Esophagus muscularis mucosa (tissue), 4 donors: ENCODE measurements around the gene PPARA. TPM values are rescaled to one million over a fixed set of nuclear protein-coding genes. Genes with fewer than 3 reads are reported as not detected.
A peak's percentile ranks its signal among the peaks of the same experiment; 100 is the strongest.

Experiments used
- DNase-seq: peaks from one replicate; pipeline ENCODE4 v3.0.0-alpha.2; 2017; ENCODE audit errors: extremely low spot score
- H3K27ac ChIP-seq, 4 donors: fragments of 200-600 bp; sonication (generic); replicated peaks in 1 of 4; 1 replicate in 3 of 4; 2 replicates in 1 of 4; pipeline ENCODE4 v1.5.1; 2016 to 2019; ENCODE audit warnings: mild to moderate bottlenecking in 1 of 4
- H3K27me3 ChIP-seq, 4 donors: fragments of 200-600 bp; sonication (generic); one replicate each; pipeline versions ENCODE4 v1.5.1 to v1.6.0; 2016 to 2019
- H3K36me3 ChIP-seq, 4 donors: fragments of 200-600 bp; sonication (generic); one replicate each; pipeline ENCODE4 v1.5.1; 2016 to 2019
- H3K4me1 ChIP-seq, 4 donors: fragments of 200-600 bp; sonication (generic); one replicate each; pipeline ENCODE4 v1.5.1; 2016 to 2019
- H3K4me3 ChIP-seq, 4 donors: fragments of 200-600 bp; sonication (generic); 1 replicate in 2 of 4; 2 replicates in 2 of 4; pipeline ENCODE4 v1.5.1; 2016 to 2019; ENCODE audit warnings: mild to moderate bottlenecking in 4 of 4, moderate library complexity in 1 of 4
- H3K9me3 ChIP-seq, 4 donors: fragments of 200-600 bp; sonication (generic); 1 replicate in 3 of 4; 2 replicates in 1 of 4; pipeline ENCODE4 v1.5.1; 2016 to 2019
- EP300 ChIP-seq: sonication (generic); formaldehyde crosslinking; IDR thresholded peaks from one replicate; pipeline ENCODE4 v1.6.1; 2017; ENCODE audit warnings: antibody characterized with exemption
- POLR2A ChIP-seq: fragments of 450-650 bp; IDR thresholded peaks from one replicate; pipeline ENCODE4 v1.6.1; 2017; ENCODE audit warnings: antibody characterized with exemption, moderate library complexity, mild to moderate bottlenecking, low read depth
- POLR2AphosphoS5 ChIP-seq, 2 donors: sonication (generic); formaldehyde crosslinking; IDR thresholded peaks; one replicate each; pipeline ENCODE4 v1.6.1; 2017; ENCODE audit warnings: antibody characterized with exemption in 2 of 2
- WGBS: methylation state at CpG from one replicate; pipeline ENCODE4 v1.1.5; 2018; 5-methylcytosine and 5-hydroxymethylcytosine counted together
- intact Hi-C: fragments of 100-400 bp; cut with DNase I; formaldehyde crosslinking; loops from one replicate; pipeline ENCODE4 v1.15.1; 2023
- total RNA-seq, 4 donors: library from RNA; depleted of rRNA; stranded (reverse); fragments of >200 nt; gene quantifications; one replicate each; pipeline versions ENCODE4 v1.1.0 to v1.2.1, GENCODE V29; 2016
- TF ChIP-seq, protein P1 (sequence below), 3 experiments: fragments of 200-600 bp in 2 of 3; fragments of 450-650 bp in 1 of 3; sonication (generic) in 2 of 3; IDR thresholded peaks; one replicate each; pipeline ENCODE4 v1.5.1; 2017 to 2019; ENCODE audit warnings: antibody characterized with exemption in 3 of 3, mild to moderate bottlenecking in 2 of 3, moderate library complexity in 1 of 3

PPARA gene
- total RNA-seq, 4 donors from 2014 or later = 17.0 to 50.9 (median 26.8) TPM

DNA sequence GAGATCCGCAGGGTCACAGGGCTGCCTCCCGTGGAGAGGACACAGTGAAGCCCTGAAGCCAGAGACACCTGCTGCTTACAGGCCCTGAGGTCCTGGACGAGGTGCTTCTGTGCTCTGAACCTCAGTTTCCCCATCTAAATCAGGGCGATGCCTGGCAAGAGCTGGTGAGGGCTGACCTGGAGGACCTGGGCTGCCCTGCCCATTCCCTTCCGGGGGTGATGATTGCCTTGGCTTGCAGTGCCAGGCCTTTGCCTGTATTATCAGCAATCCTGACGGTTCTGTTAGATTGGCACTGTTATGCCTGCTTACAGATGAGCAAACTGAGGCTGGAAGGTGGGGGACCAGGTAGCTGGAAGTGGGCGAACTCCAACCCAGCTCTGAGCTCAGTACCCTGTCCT is 138.5 kb downstream of the PPARA start:
- Histone ChIP-seq H3K27me3 (no peaks in the 10 kb centered on the region), H3K9me3 (peaks cover 0 to 7% (median 0%) of the 10 kb centered on the region in 4 donors), H3K4me3 (no peak overlapping the region), H3K4me1 (peaks cover 0 to 30% (median 3%) of the 10 kb centered on the region in 4 donors), H3K27ac (peak overlapping the region in 1 of 4 donors; percentile 50), H3K36me3 (peaks cover 35 to 100% (median 85%) of the 10 kb centered on the region in 4 donors)
- TF ChIP-seq POLR2AphosphoS5 (IDR thresholded peaks at IDR 0.05) (no peak), EP300 (no peak), POLR2A (no peak)
- TF ChIP-seq, protein P1, sequence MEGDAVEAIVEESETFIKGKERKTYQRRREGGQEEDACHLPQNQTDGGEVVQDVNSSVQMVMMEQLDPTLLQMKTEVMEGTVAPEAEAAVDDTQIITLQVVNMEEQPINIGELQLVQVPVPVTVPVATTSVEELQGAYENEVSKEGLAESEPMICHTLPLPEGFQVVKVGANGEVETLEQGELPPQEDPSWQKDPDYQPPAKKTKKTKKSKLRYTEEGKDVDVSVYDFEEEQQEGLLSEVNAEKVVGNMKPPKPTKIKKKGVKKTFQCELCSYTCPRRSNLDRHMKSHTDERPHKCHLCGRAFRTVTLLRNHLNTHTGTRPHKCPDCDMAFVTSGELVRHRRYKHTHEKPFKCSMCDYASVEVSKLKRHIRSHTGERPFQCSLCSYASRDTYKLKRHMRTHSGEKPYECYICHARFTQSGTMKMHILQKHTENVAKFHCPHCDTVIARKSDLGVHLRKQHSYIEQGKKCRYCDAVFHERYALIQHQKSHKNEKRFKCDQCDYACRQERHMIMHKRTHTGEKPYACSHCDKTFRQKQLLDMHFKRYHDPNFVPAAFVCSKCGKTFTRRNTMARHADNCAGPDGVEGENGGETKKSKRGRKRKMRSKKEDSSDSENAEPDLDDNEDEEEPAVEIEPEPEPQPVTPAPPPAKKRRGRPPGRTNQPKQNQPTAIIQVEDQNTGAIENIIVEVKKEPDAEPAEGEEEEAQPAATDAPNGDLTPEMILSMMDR (IDR thresholded peaks at IDR 0.05) = no peak
- intact Hi-C loops = no loop called here
- no peak for DNase-seq
- 100% methylated on average over 3 of the region's 7 CpGs for WGBS

DNA sequence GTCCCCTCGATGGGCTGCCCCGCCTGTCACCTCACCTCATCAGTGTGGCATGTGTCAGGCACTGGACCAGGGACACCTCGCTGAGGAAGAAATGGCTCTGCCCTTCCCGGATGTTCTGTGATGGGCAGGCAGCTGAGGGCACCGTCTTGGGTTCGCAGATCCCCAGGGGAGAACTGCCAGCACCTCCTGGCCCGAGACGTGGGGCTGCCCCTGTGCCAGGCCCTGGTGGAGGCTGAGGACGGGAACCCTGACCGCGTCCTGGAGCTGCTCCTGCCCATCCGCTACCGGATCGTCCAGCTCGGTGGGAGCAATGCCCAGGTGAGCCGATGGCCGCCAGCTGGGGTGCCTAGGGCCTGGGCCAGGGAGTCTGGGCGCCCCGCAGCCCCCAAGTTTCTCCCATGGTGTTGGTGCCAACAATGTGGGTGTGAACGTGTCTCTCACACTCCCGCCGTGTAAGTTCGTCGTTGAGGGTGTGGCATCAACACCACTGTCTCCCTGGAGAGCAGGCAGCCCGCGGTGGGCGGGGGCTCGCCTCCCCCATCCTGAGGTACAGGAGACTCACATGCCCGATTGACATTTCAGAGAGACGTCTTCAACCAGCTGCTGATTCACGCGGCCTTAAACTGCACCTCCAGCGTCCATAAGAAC is 139.0 kb downstream of the PPARA start:
- Histone ChIP-seq H3K27me3 (no peaks in the 10 kb centered on the region), H3K36me3 (peaks cover 29 to 95% (median 82%) of the 10 kb centered on the region in 4 donors), H3K4me3 (no peak overlapping the region), H3K9me3 (peaks cover 0 to 7% (median 0%) of the 10 kb centered on the region in 4 donors), H3K27ac (no peak overlapping the region), H3K4me1 (peaks cover 0 to 30% (median 3%) of the 10 kb centered on the region in 4 donors)
- intact Hi-C loops = no loop called here
- DNase-seq = no peak
- TF ChIP-seq, protein P1 (IDR thresholded peaks at IDR 0.05) = no peak
- no peak for TF ChIP-seq EP300
- no peak for TF ChIP-seq POLR2AphosphoS5 (IDR thresholded peaks at IDR 0.05)
- no peak for TF ChIP-seq POLR2A
- 88% methylated on average over 29 of the region's 33 CpGs for WGBS

GRCh38 chr22:46290121-46290842 is 140.0 kb downstream of the PPARA start:
- Histone ChIP-seq H3K27ac (no peak overlapping the region), H3K27me3 (no peaks in the 10 kb centered on the region), H3K36me3 (peaks cover 22 to 86% (median 73%) of the 10 kb centered on the region in 4 donors), H3K4me3 (no peak overlapping the region), H3K4me1 (peaks cover 0 to 30% (median 3%) of the 10 kb centered on the region in 4 donors), H3K9me3 (peaks cover 0 to 7% (median 0%) of the 10 kb centered on the region in 4 donors)
- WGBS = 95% methylated on average over 17 of the region's 17 CpGs
- no peak for DNase-seq
- TF ChIP-seq POLR2A (no peak), EP300 (no peak), POLR2AphosphoS5 (IDR thresholded peaks at IDR 0.05) (no peak)
- TF ChIP-seq, protein P1 (IDR thresholded peaks at IDR 0.05) = no peak
- intact Hi-C loops = no loop called here

DNA sequence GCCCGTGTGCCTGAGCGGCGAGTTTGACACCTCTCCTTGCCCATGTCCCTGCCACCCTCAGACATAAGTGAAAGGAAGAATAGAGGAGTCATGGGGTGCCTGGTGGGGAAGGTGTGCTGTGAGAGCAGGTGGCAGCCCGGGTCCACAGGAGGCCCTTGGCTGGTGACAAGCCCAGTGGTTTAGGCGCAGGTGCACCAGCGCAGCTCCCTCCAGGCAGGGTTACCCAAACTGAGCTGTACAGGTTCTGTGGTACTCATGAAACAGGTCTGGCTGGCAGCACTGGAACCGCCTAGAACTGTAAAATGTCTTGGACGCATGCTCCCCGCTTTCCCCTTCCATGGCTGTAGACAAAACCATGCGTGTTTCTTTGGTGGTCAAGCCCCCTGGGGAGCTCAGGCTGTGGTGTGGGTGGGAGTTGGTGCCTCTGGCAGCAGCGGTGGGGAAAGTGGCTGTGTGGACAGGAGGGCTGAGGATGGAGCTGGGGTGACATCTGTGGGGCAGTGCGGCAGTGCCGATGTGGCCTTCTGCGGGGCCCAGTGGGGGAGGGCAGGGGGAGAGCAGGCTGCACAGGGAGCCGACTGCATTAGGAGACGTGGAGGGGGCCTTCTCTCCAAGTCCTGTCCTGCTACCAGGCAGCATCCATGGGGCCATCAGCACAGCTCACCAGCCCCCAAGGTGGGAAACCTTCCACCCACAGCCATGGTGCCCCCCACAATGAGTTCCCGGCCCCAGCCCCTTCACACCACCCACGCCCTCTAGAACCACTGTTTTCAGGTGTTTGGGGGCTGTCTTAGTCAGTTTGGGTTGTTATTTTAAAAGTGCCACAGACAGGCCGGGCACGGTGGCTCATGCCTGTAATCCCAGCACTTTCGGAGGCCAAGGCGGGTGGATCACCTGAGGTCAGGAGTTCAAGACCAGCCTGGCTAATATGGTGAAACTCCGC is 140.8 kb downstream of the PPARA start:
- Histone ChIP-seq H3K36me3 (peaks cover 13 to 77% (median 64%) of the 10 kb centered on the region in 4 donors), H3K9me3 (peaks cover 0 to 7% (median 0%) of the 10 kb centered on the region in 4 donors), H3K27me3 (no peaks in the 10 kb centered on the region), H3K4me3 (no peak overlapping the region), H3K4me1 (peaks cover 8 to 36% (median 11%) of the 10 kb centered on the region in 4 donors), H3K27ac (no peak overlapping the region)
- 93% methylated on average over 12 of the region's 23 CpGs for WGBS
- TF ChIP-seq POLR2A (no peak), POLR2AphosphoS5 (IDR thresholded peaks at IDR 0.05) (no peak), EP300 (no peak)
- TF ChIP-seq, protein P1 (IDR thresholded peaks at IDR 0.05) = no peak
- DNase-seq = no peak
- intact Hi-C loops = no loop called here
